AG09309 (cell line): ENCODE measurements around the gene MARVELD1.

Experiments used
- DNase-seq: peaks from one replicate; pipeline ENCODE4 v3.0.0-alpha.2; 2010; ENCODE audit warnings: low read depth
- H3K4me3 ChIP-seq: 2 replicates; pipeline ENCODE4 v1.5.1; 2011; ENCODE audit warnings: mild to moderate bottlenecking, low read depth, low read length, moderate library complexity; ENCODE audit not compliant: control insufficient read depth
- TF ChIP-seq, protein P1 (sequence below): IDR thresholded peaks from 2 replicates; pipeline ENCODE4 v1.5.1; 2011; ENCODE audit warnings: mild to moderate bottlenecking, low read depth, low read length, inconsistent platforms; ENCODE audit not compliant: insufficient read depth, control insufficient read depth; ENCODE audit errors: missing control alignments

MARVELD1 gene

DNA sequence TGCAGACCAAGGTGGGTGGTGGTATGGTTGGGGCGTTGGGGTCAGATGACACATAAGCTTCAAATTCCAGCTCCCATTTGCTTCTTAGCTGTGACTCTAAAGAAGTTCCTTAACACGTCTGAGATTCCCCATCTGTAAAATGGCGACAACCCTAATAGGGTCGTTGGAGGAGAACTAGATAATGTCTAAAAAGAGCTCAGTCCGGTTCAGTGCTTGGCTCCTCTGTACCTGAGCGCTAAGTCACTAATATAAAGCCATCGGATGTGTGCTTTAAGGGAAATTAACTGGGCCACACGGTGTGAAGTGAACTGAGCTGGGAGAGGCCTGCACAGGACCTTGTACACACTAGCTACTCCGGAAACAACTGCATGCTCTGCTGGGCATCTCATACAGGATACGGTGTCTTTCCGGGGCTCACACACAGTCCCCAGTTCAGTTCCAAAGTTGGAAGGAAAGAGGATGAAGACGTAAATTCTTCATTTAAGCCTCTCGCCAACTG lies 22.9 kb downstream of the MARVELD1 start:
- TF ChIP-seq, protein P1, sequence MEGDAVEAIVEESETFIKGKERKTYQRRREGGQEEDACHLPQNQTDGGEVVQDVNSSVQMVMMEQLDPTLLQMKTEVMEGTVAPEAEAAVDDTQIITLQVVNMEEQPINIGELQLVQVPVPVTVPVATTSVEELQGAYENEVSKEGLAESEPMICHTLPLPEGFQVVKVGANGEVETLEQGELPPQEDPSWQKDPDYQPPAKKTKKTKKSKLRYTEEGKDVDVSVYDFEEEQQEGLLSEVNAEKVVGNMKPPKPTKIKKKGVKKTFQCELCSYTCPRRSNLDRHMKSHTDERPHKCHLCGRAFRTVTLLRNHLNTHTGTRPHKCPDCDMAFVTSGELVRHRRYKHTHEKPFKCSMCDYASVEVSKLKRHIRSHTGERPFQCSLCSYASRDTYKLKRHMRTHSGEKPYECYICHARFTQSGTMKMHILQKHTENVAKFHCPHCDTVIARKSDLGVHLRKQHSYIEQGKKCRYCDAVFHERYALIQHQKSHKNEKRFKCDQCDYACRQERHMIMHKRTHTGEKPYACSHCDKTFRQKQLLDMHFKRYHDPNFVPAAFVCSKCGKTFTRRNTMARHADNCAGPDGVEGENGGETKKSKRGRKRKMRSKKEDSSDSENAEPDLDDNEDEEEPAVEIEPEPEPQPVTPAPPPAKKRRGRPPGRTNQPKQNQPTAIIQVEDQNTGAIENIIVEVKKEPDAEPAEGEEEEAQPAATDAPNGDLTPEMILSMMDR, result no peak
- no peak for DNase-seq
- peak overlapping the region; percentile 95 for H3K4me3 ChIP-seq

- peak within 1 kb of the TSS; percentile 95 for H3K4me3 ChIP-seq
- TF ChIP-seq, protein P1, result no peak
- peak; percentile 74 for DNase-seq
Observed at GRCh38 chr10:97736902-97737769, 23.6 kb downstream of the MARVELD1 start, which contains the start of gene ZFYVE27. ZFYVE27 (plus strand) TSS chr10:97737128; CDS start chr10:97738478, 1,350 bp downstream.

- no peak for DNase-seq
- TF ChIP-seq, protein P1, result no peak
- peak overlapping the region; percentile 95 for H3K4me3 ChIP-seq
Observed at GRCh38 chr10:97737770-97738265, 24.3 kb downstream of the MARVELD1 start.

- no peak overlapping the region for H3K4me3 ChIP-seq
Observed at GRCh38 chr10:97738616-97739015, 25.1 kb downstream of the MARVELD1 start.

GRCh38 chr10:97740613-97741012 lies 27.1 kb downstream of the MARVELD1 start:
- H3K4me3 ChIP-seq, result no peak overlapping the region
- no peak for DNase-seq
- TF ChIP-seq, protein P1, result no peak

More at GRCh38 chr10:97738616-97739015, 25.1 kb downstream of the MARVELD1 start:
- TF ChIP-seq, protein P1, result no peak
- DNase-seq, result no peak

DNA sequence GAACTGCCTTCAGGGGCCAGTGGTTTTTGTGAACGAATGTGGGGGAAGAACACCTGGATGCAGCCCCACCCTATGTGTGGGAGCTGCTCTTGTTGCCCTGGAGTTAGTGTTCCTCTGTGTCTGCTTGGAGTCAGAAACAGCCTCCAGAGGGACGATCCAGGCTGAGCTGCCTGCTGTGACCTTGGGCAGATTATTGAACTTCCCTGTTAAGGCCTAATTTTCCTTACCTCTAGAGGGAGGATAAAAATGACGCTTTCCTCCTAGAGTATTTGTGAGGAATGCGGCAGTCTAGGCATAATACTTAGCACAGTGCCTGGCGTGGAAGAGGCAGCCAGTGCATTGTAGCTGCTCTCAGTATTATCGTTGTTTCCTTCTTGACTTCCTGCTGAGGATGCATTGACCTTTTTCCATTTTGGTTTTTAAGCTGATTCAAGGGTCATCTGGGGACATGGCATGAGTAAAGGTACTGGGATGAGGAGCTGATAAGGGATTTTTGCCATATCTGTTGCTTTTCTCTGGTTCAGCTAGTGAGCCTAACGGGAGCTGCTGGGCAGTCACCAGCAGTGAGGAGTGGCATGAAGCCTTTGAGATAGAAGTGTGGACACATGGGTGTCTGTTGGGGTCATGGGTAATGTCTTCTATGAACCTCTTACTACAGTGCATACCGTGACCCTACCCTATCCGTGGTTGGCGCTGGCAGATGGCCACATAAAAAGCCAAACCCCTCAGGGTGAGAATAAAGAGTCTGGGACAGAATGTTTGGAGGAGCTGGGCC lies 29.8 kb downstream of the MARVELD1 start:
- TF ChIP-seq, protein P1, result no peak
- no peak overlapping the region for H3K4me3 ChIP-seq
- DNase-seq, result no peak
